Thyroid gland (tissue), 4 donors: ENCODE measurements around the gene BANP. TPM values are rescaled to one million over a fixed set of nuclear protein-coding genes. Genes with fewer than 3 reads are reported as not detected.

ENCODE experiments used
- DNase-seq, 2 donors: peaks; one replicate each; pipeline ENCODE4 v3.0.0-alpha.2; 2019
- H3K27ac ChIP-seq, 3 donors: fragments of 200-600 bp; sonication (generic); 1 replicate in 2 of 3; 2 replicates in 1 of 3; pipeline ENCODE4 v1.5.1; 2016 to 2019; ENCODE audit warnings: mild to moderate bottlenecking in 1 of 3, moderate library complexity in 1 of 3
- H3K27me3 ChIP-seq: fragments of 200-600 bp; sonication (generic); one replicate; pipeline ENCODE4 v1.5.1; 2019
- H3K36me3 ChIP-seq, 2 donors: fragments of 200-600 bp; sonication (generic); one replicate each; pipeline ENCODE4 v1.5.1; 2016 to 2019
- H3K4me1 ChIP-seq, 2 donors: fragments of 200-600 bp; sonication (generic); one replicate each; pipeline ENCODE4 v1.5.1; 2017 to 2019
- H3K4me3 ChIP-seq, 3 donors: fragments of 200-600 bp; sonication (generic); replicated peaks in 1 of 3; 1 replicate in 2 of 3; 2 replicates in 1 of 3; pipeline ENCODE4 v1.5.1; 2016; ENCODE audit warnings: mild to moderate bottlenecking in 1 of 3
- H3K9me3 ChIP-seq: fragments of 200-600 bp; sonication (generic); one replicate; pipeline ENCODE4 v1.5.1; 2017
- POLR2A ChIP-seq, 2 donors: fragments of 450-650 bp; IDR thresholded peaks; one replicate each; pipeline ENCODE4 v1.6.1; 2017; ENCODE audit warnings: antibody characterized with exemption in 2 of 2, mild to moderate bottlenecking in 2 of 2, moderate library complexity in 1 of 2
- WGBS, 2 donors: methylation state at CpG; one replicate each; pipeline ENCODE4 v1.1.5; 2017; 5-methylcytosine and 5-hydroxymethylcytosine counted together
- intact Hi-C: fragments of 100-400 bp; cut with DNase I; formaldehyde crosslinking; loops from one replicate; pipeline ENCODE4 v1.15.1; 2023
- total RNA-seq, 4 donors: library from RNA; depleted of rRNA; stranded (reverse); fragments of >200 nt; gene quantifications; one replicate each; pipeline ENCODE4 v1.2.3, GENCODE V29; 2016
- TF ChIP-seq, protein P1 (sequence below), 6 experiments: fragments of 200-600 bp in 3 of 6; fragments of 450-650 bp in 3 of 6; sonication (generic) in 3 of 6; IDR thresholded peaks; one replicate each; pipeline ENCODE4 v1.5.1; 2016 to 2019; ENCODE audit warnings: antibody characterized with exemption in 6 of 6, mild to moderate bottlenecking in 2 of 6, inconsistent platforms in 1 of 6, moderate library complexity in 1 of 6

The BANP gene
- total RNA-seq, 4 donors from 2014 or later, result 22.8 to 42.7 (median 29.8) TPM

DNA sequence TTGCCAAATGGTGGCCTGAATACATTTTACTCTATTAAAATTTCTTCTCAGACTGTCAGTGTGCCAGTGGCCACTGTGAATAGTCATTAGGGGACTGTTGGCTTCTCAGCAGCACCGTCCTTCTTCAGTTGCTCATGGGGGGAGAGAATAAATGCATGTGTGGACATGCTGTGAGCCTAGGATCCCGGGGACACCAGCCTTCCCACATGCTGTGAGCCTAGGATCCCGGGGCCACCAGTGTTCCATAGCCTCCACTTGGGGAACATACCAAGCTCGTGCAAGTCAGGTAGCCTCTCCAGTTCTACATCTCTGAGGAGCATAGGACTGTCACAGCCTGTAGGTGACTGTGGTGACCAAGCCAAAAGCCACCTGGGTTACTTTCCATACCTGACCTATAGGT lies 51.5 kb downstream of the BANP start:
- H3K27ac ChIP-seq, result no peak overlapping the region
- H3K4me3 ChIP-seq, result no peak overlapping the region
- intact Hi-C loops, result no loop called here
- H3K9me3 ChIP-seq, result no peaks in the 10 kb centered on the region
- no peaks in the 10 kb centered on the region for H3K27me3 ChIP-seq
- DNase-seq, result no peak
- H3K4me1 ChIP-seq, result peaks cover 7 to 9% of the 10 kb centered on the region in 2 donors
- no peaks in the 10 kb centered on the region for H3K36me3 ChIP-seq
- TF ChIP-seq, protein P1, sequence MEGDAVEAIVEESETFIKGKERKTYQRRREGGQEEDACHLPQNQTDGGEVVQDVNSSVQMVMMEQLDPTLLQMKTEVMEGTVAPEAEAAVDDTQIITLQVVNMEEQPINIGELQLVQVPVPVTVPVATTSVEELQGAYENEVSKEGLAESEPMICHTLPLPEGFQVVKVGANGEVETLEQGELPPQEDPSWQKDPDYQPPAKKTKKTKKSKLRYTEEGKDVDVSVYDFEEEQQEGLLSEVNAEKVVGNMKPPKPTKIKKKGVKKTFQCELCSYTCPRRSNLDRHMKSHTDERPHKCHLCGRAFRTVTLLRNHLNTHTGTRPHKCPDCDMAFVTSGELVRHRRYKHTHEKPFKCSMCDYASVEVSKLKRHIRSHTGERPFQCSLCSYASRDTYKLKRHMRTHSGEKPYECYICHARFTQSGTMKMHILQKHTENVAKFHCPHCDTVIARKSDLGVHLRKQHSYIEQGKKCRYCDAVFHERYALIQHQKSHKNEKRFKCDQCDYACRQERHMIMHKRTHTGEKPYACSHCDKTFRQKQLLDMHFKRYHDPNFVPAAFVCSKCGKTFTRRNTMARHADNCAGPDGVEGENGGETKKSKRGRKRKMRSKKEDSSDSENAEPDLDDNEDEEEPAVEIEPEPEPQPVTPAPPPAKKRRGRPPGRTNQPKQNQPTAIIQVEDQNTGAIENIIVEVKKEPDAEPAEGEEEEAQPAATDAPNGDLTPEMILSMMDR (IDR thresholded peaks at IDR 0.05), result no peak
- no peak for TF ChIP-seq POLR2A (IDR thresholded peaks at IDR 0.05)
- 91 to 96% methylated on average over 4 of the region's 4 CpGs for WGBS, 2 donors

DNA sequence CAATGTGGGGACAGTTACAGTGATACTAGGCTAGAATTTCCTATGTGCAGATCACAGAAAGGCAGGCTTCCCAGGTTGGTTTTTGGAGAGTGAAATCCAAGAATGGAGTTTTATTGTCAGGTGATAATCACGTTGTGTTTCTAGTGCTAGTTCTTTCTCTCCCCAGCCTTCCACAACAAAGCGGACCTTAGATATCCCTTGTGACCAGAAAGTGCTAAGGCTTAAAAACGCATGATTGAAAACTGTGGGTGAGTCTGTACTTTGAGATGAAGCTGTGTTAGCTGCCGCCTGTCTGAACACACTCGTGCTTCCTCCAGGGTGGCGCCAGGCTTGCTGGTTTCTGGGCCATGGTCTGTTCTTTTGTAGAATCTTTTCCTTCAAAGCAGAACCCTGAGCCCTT lies 52.1 kb downstream of the BANP start:
- H3K4me3 ChIP-seq, result no peak overlapping the region
- no peak overlapping the region for H3K27ac ChIP-seq
- WGBS, 2 donors, result 83 to 94% methylated on average over 6 of the region's 6 CpGs
- H3K4me1 ChIP-seq, result peaks cover 7 to 9% of the 10 kb centered on the region in 2 donors
- no peaks in the 10 kb centered on the region for H3K36me3 ChIP-seq
- TF ChIP-seq, protein P1 (IDR thresholded peaks at IDR 0.05), result no peak
- TF ChIP-seq POLR2A (IDR thresholded peaks at IDR 0.05), result no peak
- H3K9me3 ChIP-seq, result no peaks in the 10 kb centered on the region
- DNase-seq, result no peak
- intact Hi-C loops, result no loop called here
- H3K27me3 ChIP-seq, result no peaks in the 10 kb centered on the region

GRCh38 chr16:88003736-88004135 lies 52.5 kb downstream of the BANP start:
- no peaks in the 10 kb centered on the region for H3K27me3 ChIP-seq
- H3K9me3 ChIP-seq, result no peaks in the 10 kb centered on the region
- no peak for DNase-seq
- H3K27ac ChIP-seq, result no peak overlapping the region
- WGBS, 2 donors, result 80 to 83% methylated on average over 9 of the region's 9 CpGs
- no peak overlapping the region for H3K4me3 ChIP-seq
- peaks cover 7 to 9% of the 10 kb centered on the region in 2 donors for H3K4me1 ChIP-seq
- intact Hi-C loops, result no loop called here
- TF ChIP-seq, protein P1 (IDR thresholded peaks at IDR 0.05), result no peak
- no peak for TF ChIP-seq POLR2A (IDR thresholded peaks at IDR 0.05)
- H3K36me3 ChIP-seq, result no peaks in the 10 kb centered on the region

DNA sequence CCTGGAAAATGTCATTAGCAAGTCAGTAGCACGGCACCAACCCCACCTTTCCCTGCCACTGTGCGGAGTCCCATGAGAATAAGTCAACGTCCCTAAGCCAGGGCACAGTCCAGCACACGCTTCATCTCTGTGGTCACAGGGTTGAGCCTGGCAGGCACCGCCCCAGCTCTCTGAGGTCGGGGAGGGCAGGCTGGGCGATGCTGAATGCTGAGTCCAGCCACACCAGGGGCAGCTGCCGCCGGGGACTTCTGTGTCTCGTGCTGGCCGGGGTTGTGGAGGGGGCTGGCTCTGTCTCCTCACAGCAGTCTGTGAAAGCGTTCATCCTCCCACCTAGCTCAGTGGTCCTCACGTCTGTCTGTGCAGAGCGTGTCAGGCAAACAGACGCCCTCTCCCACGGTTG lies 53.2 kb downstream of the BANP start:
- DNase-seq, result peak; percentile 56 to 62
- peaks cover 7 to 9% of the 10 kb centered on the region in 2 donors for H3K4me1 ChIP-seq
- no peaks in the 10 kb centered on the region for H3K27me3 ChIP-seq
- no peak overlapping the region for H3K4me3 ChIP-seq
- intact Hi-C loops, result no loop called here
- TF ChIP-seq, protein P1 (IDR thresholded peaks at IDR 0.05), result no peak
- TF ChIP-seq POLR2A (IDR thresholded peaks at IDR 0.05), result no peak
- no peaks in the 10 kb centered on the region for H3K36me3 ChIP-seq
- no peaks in the 10 kb centered on the region for H3K9me3 ChIP-seq
- peak overlapping the region in 1 of 3 donors; percentile 27 for H3K27ac ChIP-seq
- 55 to 64% methylated on average over 12 to 15 of the region's 16 CpGs for WGBS, 2 donors

DNA sequence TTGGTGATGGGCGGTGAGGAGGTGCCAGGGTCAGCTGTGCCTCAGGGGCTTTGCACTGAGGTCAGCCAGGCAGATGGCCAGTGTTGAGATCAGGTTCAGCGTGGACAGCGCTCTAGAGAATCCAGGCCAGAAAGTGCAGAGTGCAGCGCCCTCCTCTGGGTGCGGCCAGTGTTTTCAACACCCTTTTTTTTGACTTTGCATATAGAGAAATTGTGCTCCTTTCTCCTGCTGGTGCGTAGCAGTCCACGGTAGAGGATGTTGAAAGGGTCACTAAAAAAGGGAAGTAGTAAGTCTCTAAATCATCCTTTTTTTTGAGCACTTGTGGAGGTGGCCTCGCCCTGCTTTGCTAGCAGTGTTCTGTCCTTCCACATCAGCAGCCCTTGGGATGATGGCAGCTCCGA lies 53.9 kb downstream of the BANP start:
- H3K27ac ChIP-seq, result no peak overlapping the region
- H3K9me3 ChIP-seq, result no peaks in the 10 kb centered on the region
- TF ChIP-seq, protein P1 (IDR thresholded peaks at IDR 0.05), result no peak
- peaks cover 7 to 9% of the 10 kb centered on the region in 2 donors for H3K4me1 ChIP-seq
- H3K36me3 ChIP-seq, result no peaks in the 10 kb centered on the region
- DNase-seq, result no peak
- H3K27me3 ChIP-seq, result no peaks in the 10 kb centered on the region
- WGBS, 2 donors, result 82 to 93% methylated on average over 9 of the region's 9 CpGs
- intact Hi-C loops, result no loop called here
- no peak overlapping the region for H3K4me3 ChIP-seq
